Endodermal cell (in vitro differentiated cells): ENCODE data around the gene PIM1. TPM values are rescaled to one million over a fixed set of nuclear protein-coding genes. Genes with fewer than 3 reads are reported as not detected.
"Not testable (repeated sequence)": the region's sequence is repeated elsewhere in the genome, so short reads cannot be mapped to it uniquely, and the experiment has no call there.

ENCODE experiments used
- DNase-seq: peaks from one replicate; pipeline ENCODE4 v3.0.0-alpha.2; 2017
- H3K27ac ChIP-seq: 2 replicates; pipeline ENCODE4 v1.5.1; 2013; ENCODE audit warnings: mild to moderate bottlenecking, low read depth, low read length, moderate library complexity
- H3K27me3 ChIP-seq: 2 replicates; pipeline ENCODE4 v1.6.1; 2013; ENCODE audit warnings: mild to moderate bottlenecking, low read length, moderate library complexity; ENCODE audit not compliant: insufficient read depth, control insufficient read depth, poor library complexity, severe bottlenecking
- H3K36me3 ChIP-seq: 2 replicates; pipeline ENCODE4 v1.7.0; 2013; ENCODE audit warnings: mild to moderate bottlenecking, low read length, moderate library complexity; ENCODE audit not compliant: control insufficient read depth, insufficient read depth
- H3K4me1 ChIP-seq: one replicate; pipeline ENCODE4 v1.7.0; 2013; ENCODE audit warnings: low read length; ENCODE audit not compliant: control insufficient read depth, insufficient read depth
- H3K4me3 ChIP-seq: 2 replicates; pipeline ENCODE4 v1.5.1; 2013; ENCODE audit warnings: mild to moderate bottlenecking, low read length, moderate library complexity
- H3K9ac ChIP-seq: 2 replicates; pipeline ENCODE4 v1.6.1; 2013; ENCODE audit warnings: mild to moderate bottlenecking, low read length, moderate library complexity; ENCODE audit not compliant: poor library complexity, severe bottlenecking; ENCODE audit errors: extremely low read depth
- H3K9me3 ChIP-seq: 2 replicates; pipeline ENCODE4 v1.6.1; 2013; ENCODE audit warnings: mild to moderate bottlenecking, low read length, moderate library complexity; ENCODE audit not compliant: control insufficient read depth
- H3K27ac Mint-ChIP-seq: 2 replicates; pipeline ENCODE4 v1.8.0; 2020; ENCODE audit warnings: mixed read lengths
- H3K27me3 Mint-ChIP-seq: 2 replicates; pipeline ENCODE4 v1.8.0; 2021; ENCODE audit warnings: mild to moderate bottlenecking, mixed read lengths; ENCODE audit not compliant: insufficient read depth
- H3K36me3 Mint-ChIP-seq: 2 replicates; pipeline ENCODE4 v1.8.0; 2020; ENCODE audit warnings: low read depth, mixed read lengths
- H3K4me1 Mint-ChIP-seq: 2 replicates; pipeline ENCODE4 v1.8.0; 2020; ENCODE audit warnings: mixed read lengths
- H3K4me3 Mint-ChIP-seq: 2 replicates; pipeline ENCODE4 v1.8.0; 2020; ENCODE audit warnings: mild to moderate bottlenecking, moderate library complexity, mixed read lengths
- H3K9me3 Mint-ChIP-seq: 2 replicates; pipeline ENCODE4 v1.8.0; 2020; ENCODE audit warnings: mild to moderate bottlenecking, mixed read lengths
- CTCF ChIP-seq: fragments of 200-600 bp; sonication (generic); conservative IDR thresholded peaks from 2 replicates; pipeline ENCODE4 v1.5.0; 2021; ENCODE audit warnings: antibody characterized with exemption, mild to moderate bottlenecking
- WGBS, 2 experiments: methylation state at CpG; one replicate each; pipeline versions ENCODE4 v1.1.5 to v1.1.7; 2013; ENCODE audit warnings: missing lambda C conversion rate in 2 of 2, mixed read lengths in 1 of 2; ENCODE audit not compliant: insufficient coverage in 1 of 2, insufficient read length in 1 of 2; 5-methylcytosine and 5-hydroxymethylcytosine counted together
- total RNA-seq, 2 donors: library from RNA; stranded (reverse); fragmentation: NEBNext Ultra II Directional in 1 of 2; extraction: Animal tissue kit (Norgen Biotek cat#: 25700) in 1 of 2; gene quantifications; 2 replicates in 1 of 2; 3 replicates in 1 of 2; pipeline ENCODE4 v1.2.1, GENCODE V29; 2021

PIM1 gene
- total RNA-seq, 2 donors from 2014 or later = 43.9 to 65.3 TPM

GRCh38 chr6:37180075-37180474, 10.1 kb downstream of the PIM1 start:
- Histone ChIP-seq H3K27ac (no peak overlapping the region), H3K36me3 (peaks cover 9% of the 10 kb centered on the region), H3K4me1 (no peaks in the 10 kb centered on the region), H3K9ac (no peak overlapping the region), H3K4me3 (no peak overlapping the region), H3K9me3 (no peaks in the 10 kb centered on the region), H3K27me3 (no peaks in the 10 kb centered on the region)
- no peak for DNase-seq
- Mint-ChIP-seq H3K27me3 (no peaks in the 10 kb centered on the region), H3K9me3 (no peaks in the 10 kb centered on the region), H3K27ac (no peak overlapping the region), H3K4me3 (no peak overlapping the region), H3K36me3 (peaks cover 3% of the 10 kb centered on the region), H3K4me1 (no peaks in the 10 kb centered on the region)
- TF ChIP-seq CTCF = no peak
- 89 to 93% methylated on average over 2 of the region's 2 CpGs for WGBS, 2 experiments

- not testable (repeated sequence) for H3K27me3 ChIP-seq, H3K9ac ChIP-seq, H3K36me3 ChIP-seq, H3K27ac ChIP-seq, H3K4me1 ChIP-seq, H3K4me1 Mint-ChIP-seq, H3K36me3 Mint-ChIP-seq, H3K4me3 Mint-ChIP-seq, H3K9me3 Mint-ChIP-seq, H3K4me3 ChIP-seq, H3K9me3 ChIP-seq, H3K27ac Mint-ChIP-seq, DNase-seq, H3K27me3 Mint-ChIP-seq
- 90 to 95% methylated on average over 3 to 4 of the region's 4 CpGs for WGBS, 2 experiments
These were observed 10.7 kb downstream of the PIM1 start for GRCh38 chr6:37180610-37181009.

- Mint-ChIP-seq H3K4me1 (no peaks in the 10 kb centered on the region), H3K36me3 (no peaks in the 10 kb centered on the region), H3K9me3 (no peaks in the 10 kb centered on the region), H3K27me3 (no peaks in the 10 kb centered on the region), H3K4me3 (no peak overlapping the region), H3K27ac (no peak overlapping the region)
- 88 to 93% methylated on average over 6 to 8 of the region's 8 CpGs for WGBS, 2 experiments
- Histone ChIP-seq H3K36me3 (no peaks in the 10 kb centered on the region), H3K27me3 (no peaks in the 10 kb centered on the region), H3K4me3 (no peak overlapping the region), H3K9me3 (no peaks in the 10 kb centered on the region), H3K27ac (no peak overlapping the region), H3K4me1 (no peaks in the 10 kb centered on the region), H3K9ac (no peak overlapping the region)
- no peak for DNase-seq
- no peak for TF ChIP-seq CTCF
These were observed 13.0 kb downstream of the PIM1 start for GRCh38 chr6:37182736-37183590.

- H3K27ac ChIP-seq, H3K36me3 Mint-ChIP-seq, H3K9ac ChIP-seq, H3K36me3 ChIP-seq, H3K4me3 ChIP-seq, H3K27ac Mint-ChIP-seq, H3K9me3 ChIP-seq, H3K4me1 ChIP-seq, H3K27me3 ChIP-seq, H3K4me1 Mint-ChIP-seq, H3K9me3 Mint-ChIP-seq, DNase-seq, H3K4me3 Mint-ChIP-seq, H3K27me3 Mint-ChIP-seq: not testable (repeated sequence)
- WGBS, 2 experiments = 90 to 91% methylated on average over 4 to 6 of the region's 6 CpGs
These were observed 16.2 kb downstream of the PIM1 start for GRCh38 chr6:37185949-37186720.
